LNCaP clone FGC (cell line): ENCODE data around the gene NHERF1.

ENCODE experiments used
- DNase-seq: peaks from one replicate; pipeline ENCODE4 v3.0.0-alpha.2; 2011; ENCODE audit warnings: low read depth
- H3K4me3 ChIP-seq: 2 replicates; pipeline ENCODE4 v1.5.1; 2011; ENCODE audit warnings: mild to moderate bottlenecking, low read depth, low read length, control low read depth
- TF ChIP-seq, protein P1 (sequence below): IDR thresholded peaks from 2 replicates; pipeline ENCODE4 v1.5.1; 2012; ENCODE audit warnings: mild to moderate bottlenecking; ENCODE audit not compliant: control insufficient read depth, insufficient read depth; ENCODE audit errors: extremely low read depth

The NHERF1 gene

DNA sequence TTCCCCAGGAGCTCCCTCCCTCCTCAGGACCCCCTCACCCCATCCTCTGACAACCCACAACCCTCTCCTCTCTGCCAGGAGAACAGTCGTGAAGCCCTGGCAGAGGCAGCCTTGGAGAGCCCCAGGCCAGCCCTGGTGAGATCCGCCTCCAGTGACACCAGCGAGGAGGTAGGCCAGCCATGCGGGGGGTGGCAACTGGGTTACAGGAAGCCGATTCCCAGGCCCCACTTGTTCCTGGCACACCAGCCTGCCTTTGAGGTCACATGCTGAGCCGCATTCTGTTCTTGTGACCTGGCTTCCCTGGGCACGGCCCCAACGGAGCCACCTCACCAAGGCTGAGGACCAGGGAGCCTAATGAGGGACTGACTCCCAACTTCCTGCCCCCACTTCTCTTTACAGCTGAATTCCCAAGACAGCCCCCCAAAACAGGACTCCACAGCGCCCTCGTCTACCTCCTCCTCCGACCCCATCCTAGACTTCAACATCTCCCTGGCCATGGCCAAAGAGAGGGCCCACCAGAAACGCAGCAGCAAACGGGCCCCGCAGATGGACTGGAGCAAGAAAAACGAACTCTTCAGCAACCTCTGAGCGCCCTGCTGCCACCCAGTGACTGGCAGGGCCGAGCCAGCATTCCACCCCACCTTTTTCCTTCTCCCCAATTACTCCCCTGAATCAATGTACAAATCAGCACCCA lies 19.8 kb downstream of the NHERF1 start:
- TF ChIP-seq, protein P1, sequence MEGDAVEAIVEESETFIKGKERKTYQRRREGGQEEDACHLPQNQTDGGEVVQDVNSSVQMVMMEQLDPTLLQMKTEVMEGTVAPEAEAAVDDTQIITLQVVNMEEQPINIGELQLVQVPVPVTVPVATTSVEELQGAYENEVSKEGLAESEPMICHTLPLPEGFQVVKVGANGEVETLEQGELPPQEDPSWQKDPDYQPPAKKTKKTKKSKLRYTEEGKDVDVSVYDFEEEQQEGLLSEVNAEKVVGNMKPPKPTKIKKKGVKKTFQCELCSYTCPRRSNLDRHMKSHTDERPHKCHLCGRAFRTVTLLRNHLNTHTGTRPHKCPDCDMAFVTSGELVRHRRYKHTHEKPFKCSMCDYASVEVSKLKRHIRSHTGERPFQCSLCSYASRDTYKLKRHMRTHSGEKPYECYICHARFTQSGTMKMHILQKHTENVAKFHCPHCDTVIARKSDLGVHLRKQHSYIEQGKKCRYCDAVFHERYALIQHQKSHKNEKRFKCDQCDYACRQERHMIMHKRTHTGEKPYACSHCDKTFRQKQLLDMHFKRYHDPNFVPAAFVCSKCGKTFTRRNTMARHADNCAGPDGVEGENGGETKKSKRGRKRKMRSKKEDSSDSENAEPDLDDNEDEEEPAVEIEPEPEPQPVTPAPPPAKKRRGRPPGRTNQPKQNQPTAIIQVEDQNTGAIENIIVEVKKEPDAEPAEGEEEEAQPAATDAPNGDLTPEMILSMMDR = no peak
- no peak for DNase-seq
- H3K4me3 ChIP-seq = no peak overlapping the region

DNA sequence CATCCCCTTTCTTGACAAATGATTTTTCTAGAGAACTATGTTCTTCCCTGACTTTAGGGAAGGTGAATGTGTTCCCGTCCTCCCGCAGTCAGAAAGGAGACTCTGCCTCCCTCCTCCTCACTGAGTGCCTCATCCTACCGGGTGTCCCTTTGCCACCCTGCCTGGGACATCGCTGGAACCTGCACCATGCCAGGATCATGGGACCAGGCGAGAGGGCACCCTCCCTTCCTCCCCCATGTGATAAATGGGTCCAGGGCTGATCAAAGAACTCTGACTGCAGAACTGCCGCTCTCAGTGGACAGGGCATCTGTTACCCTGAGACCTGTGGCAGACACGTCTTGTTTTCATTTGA lies 20.3 kb downstream of the NHERF1 start:
- DNase-seq = no peak
- no peak overlapping the region for H3K4me3 ChIP-seq
- TF ChIP-seq, protein P1 = no peak

DNA sequence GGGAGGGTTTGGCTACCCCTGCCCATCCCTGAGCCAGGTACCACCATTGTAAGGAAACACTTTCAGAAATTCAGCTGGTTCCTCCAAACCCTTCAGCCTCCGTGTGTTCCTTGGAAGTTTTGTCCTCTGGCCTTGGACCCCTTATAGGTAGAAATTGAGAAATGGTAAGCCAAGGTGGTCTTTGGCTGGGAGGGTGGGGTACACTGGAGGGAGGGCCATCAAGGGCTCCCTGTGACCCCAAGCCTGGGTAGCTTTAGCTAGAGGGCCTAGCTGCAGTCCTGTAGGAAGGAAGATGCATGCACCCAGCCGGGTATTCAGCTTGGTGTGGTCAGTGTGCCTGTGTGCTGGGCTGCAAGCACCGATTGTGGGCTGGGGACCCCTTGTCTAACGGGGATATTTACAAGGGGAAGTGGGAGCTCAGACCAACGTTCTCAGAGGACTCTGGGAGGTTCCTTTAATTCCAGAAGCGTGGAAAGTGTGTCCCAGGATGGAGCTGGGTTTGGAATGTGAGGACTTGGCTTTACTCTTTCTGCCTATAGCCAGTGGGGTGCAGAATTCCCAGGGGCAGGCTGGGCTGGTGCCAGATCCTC lies 20.9 kb downstream of the NHERF1 start:
- TF ChIP-seq, protein P1 = no peak
- no peak for DNase-seq
- H3K4me3 ChIP-seq = no peak overlapping the region

DNA sequence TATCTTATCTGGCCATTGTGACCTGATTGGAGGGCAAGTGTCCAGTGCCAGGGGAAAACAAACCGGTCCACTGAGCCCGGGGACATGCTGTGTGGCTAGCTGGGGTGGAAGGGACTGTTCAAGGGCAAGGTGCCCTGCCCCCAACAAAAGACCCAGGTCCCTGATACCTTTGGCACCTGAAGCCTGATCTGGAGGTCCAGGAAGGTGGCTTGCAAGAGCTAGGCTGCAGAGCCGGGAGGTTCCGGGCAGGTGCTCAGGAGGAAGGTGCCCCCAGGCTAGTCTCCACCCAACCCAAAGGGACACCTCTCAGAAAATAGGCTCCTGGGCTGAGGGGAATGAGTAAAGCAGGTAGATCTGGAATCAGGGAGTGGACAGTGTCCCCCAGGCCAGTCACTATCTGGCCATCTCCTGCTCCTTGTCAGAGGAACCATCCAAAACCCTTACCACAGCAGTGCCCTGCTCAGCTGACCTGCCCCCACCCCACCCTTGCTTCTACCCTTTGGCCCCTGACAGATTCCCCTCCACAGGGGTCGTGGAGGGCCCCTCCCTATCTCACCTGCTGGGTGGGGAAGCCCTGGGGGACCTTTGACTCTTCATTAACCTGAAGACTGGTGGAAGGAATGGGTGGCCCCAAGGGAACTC lies 21.5 kb downstream of the NHERF1 start:
- TF ChIP-seq, protein P1 = no peak
- no peak for DNase-seq
- no peak overlapping the region for H3K4me3 ChIP-seq

DNA sequence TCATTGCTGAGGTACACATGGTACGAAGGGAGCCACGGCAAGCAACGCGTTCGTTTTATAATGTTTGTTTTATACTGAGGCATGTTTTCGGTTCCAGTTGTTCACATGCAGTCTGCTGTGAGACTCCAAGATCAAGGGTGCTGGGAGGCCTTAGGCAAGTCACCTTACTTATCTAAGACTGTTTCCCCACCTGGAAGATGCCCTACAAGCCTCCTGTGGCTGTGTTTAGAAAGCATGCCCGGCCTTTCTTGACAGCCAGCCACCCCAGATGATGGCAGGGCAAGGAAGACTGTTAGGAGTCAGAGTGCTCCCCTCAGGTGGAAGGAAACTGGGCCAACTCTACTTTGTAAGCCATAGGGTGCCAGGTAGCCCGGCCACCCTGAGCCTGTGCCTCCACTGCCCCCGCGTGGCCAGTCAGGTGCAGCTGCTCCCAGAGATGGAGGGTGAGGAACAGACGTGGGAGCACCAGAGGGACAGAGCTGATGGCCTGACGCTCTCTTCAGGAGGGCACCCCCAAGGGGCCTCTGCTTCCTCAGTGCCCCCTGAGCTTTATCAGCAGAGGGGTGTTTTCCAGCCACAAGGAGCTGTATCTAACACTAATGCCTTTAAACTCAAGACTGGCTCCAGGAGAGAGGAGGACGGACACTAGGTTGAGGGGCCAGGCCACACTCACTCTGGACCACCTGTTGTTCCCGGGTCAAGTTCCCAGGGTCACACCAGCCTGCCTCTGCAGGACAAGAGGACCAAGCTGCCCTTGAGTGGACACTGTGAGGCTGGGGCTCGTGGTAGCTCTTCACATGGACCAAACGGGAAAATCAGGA lies 22.3 kb downstream of the NHERF1 start:
- no peak overlapping the region for H3K4me3 ChIP-seq
- peak; percentile 61 for DNase-seq

DNA sequence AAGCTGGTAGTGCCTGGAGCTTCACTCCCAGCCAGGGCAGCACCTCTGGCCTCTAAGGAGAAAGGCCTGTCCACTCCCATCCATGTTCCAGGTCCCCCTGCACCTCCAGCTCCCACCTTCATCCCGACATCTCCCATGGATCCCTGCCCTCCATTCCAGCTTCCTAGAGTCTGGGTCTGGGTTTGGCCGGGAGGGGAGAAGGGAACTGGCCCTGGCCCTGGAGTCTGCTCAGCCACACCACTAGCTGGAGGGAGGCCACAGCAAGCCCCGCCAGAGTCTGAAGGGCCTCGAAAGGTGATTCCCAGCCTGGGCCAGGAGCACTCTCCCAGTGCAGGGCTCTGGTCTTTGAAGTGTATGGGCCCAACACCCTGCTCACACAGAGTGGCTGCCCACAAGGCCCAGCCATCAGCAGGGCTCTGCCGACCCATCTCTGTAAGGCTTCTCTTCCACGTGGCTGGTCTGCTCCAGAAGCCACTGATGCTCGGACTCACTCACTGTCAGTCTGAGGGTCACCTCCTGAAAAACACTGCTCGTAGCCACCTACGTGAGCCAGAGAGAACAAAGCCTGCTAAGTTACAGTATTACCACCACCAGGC lies 23.0 kb downstream of the NHERF1 start:
- TF ChIP-seq, protein P1 = no peak
- no peak overlapping the region for H3K4me3 ChIP-seq
- no peak for DNase-seq

More for the DNA sequence above, 22.3 kb downstream of the NHERF1 start:
- TF ChIP-seq, protein P1 = peak; percentile 100
